DND-41 (cell line): ENCODE measurements around the gene CYP2U1.

Experiments used
- EZH2 ChIP-seq: IDR thresholded peaks from 3 replicates; pipeline ENCODE4 v1.6.1; 2012; ENCODE audit warnings: borderline replicate concordance, low read depth, mild to moderate bottlenecking, moderate library complexity, low read length, inconsistent platforms; ENCODE audit not compliant: severe bottlenecking
- TF ChIP-seq, protein P1 (sequence below): IDR thresholded peaks from 2 replicates; pipeline ENCODE4 v1.5.1; 2012; ENCODE audit warnings: borderline replicate concordance, low read length, moderate library complexity, mild to moderate bottlenecking; ENCODE audit not compliant: poor library complexity, severe bottlenecking; ENCODE audit errors: extremely low read depth

GRCh38 chr4:107997794-107998193, 66.4 kb downstream of the CYP2U1 start:
- TF ChIP-seq, protein P1, sequence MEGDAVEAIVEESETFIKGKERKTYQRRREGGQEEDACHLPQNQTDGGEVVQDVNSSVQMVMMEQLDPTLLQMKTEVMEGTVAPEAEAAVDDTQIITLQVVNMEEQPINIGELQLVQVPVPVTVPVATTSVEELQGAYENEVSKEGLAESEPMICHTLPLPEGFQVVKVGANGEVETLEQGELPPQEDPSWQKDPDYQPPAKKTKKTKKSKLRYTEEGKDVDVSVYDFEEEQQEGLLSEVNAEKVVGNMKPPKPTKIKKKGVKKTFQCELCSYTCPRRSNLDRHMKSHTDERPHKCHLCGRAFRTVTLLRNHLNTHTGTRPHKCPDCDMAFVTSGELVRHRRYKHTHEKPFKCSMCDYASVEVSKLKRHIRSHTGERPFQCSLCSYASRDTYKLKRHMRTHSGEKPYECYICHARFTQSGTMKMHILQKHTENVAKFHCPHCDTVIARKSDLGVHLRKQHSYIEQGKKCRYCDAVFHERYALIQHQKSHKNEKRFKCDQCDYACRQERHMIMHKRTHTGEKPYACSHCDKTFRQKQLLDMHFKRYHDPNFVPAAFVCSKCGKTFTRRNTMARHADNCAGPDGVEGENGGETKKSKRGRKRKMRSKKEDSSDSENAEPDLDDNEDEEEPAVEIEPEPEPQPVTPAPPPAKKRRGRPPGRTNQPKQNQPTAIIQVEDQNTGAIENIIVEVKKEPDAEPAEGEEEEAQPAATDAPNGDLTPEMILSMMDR, result no peak
- no peak for TF ChIP-seq EZH2
